ENCODE results near the gene MT2A. TPM values are rescaled to one million over a fixed set of nuclear protein-coding genes. Genes with fewer than 3 reads are reported as not detected.
A peak's percentile ranks its signal among the peaks of the same experiment; 100 is the strongest.

The MT2A gene
- total RNA-seq, 1 donor from 2014 or later = 419 TPM

DNA sequence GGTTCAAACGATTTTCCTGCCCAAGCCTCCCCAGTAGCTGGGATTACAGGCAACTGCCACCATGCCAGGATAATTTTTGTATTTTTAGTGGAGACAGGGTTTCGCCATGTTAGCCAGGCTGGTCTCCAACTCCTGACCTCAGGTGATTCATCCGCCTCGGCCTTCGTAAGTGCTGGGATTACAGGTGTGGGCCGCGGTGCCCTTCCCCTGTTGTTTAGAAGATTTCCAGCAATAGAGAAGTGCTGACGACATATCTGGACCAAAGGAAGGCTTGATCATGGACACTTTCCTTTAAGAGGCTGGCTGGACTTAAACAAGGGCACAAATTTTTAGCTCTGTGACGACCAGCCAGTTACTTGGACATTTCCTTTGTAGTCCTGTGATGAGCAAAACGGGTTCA, 22.8 kb downstream of the MT2A start:
- H3K9me3 Mint-ChIP-seq (ENCODE audit: unreplicated experiment) = no peaks in the 10 kb centered on the region
- peaks cover 25% of the 10 kb centered on the region for H3K27me3 Mint-ChIP-seq (ENCODE audit: unreplicated experiment)
- H3K4me1 Mint-ChIP-seq (ENCODE audit: unreplicated experiment) = peaks cover 41% of the 10 kb centered on the region
- H3K27ac Mint-ChIP-seq (ENCODE audit: unreplicated experiment) = no peak overlapping the region
- no peak overlapping the region for H3K4me3 Mint-ChIP-seq (ENCODE audit: unreplicated experiment)
- no peak for DNase-seq (ENCODE audit: extremely low spot score, unreplicated experiment)
- H3K36me3 Mint-ChIP-seq (ENCODE audit: unreplicated experiment) = no peaks in the 10 kb centered on the region
- TF ChIP-seq CTCF (IDR thresholded peaks at IDR 0.05) = no peak

DNA sequence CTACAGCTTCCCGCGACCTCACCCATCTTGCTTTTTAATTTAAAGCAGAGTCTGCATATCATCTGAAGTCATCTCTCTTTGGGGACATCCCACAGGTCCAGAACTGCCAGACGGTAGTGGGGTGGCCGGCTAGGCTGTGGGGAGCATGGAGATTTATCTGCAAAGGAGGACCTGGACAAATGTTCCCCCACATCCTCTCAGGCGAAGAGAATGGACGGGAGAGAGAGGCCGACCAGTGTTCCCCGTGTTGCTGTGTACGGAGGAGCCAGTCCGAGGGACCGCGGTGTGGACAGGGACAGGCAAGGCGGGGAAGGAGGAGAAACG, 23.4 kb downstream of the MT2A start:
- no peaks in the 10 kb centered on the region for H3K9me3 Mint-ChIP-seq (ENCODE audit: unreplicated experiment)
- H3K4me3 Mint-ChIP-seq (ENCODE audit: unreplicated experiment) = peak overlapping the region; percentile 79
- no peaks in the 10 kb centered on the region for H3K36me3 Mint-ChIP-seq (ENCODE audit: unreplicated experiment)
- peaks cover 35% of the 10 kb centered on the region for H3K4me1 Mint-ChIP-seq (ENCODE audit: unreplicated experiment)
- no peak for TF ChIP-seq CTCF (IDR thresholded peaks at IDR 0.05)
- H3K27ac Mint-ChIP-seq (ENCODE audit: unreplicated experiment) = peak overlapping the region; percentile 15
- DNase-seq (ENCODE audit: extremely low spot score, unreplicated experiment) = no peak
- peaks cover 31% of the 10 kb centered on the region for H3K27me3 Mint-ChIP-seq (ENCODE audit: unreplicated experiment)

GRCh38 chr16:56632156-56632847, 23.9 kb downstream of the MT2A start, which contains the start of gene MT1M:
Gene MT1M (plus strand): TSS chr16:56632659. CDS start chr16:56632732, 73 bp downstream.
- no peak for DNase-seq (ENCODE audit: extremely low spot score, unreplicated experiment)
- Mint-ChIP-seq H3K36me3 (ENCODE audit: unreplicated experiment) (no peaks in the 10 kb centered on the region), H3K27me3 (ENCODE audit: unreplicated experiment) (peaks cover 36% of the 10 kb centered on the region), H3K27ac (ENCODE audit: unreplicated experiment) (peak within 1 kb of the TSS; percentile 15), H3K4me1 (ENCODE audit: unreplicated experiment) (peaks cover 30% of the 10 kb centered on the region), H3K9me3 (ENCODE audit: unreplicated experiment) (no peaks in the 10 kb centered on the region), H3K4me3 (ENCODE audit: unreplicated experiment) (peak within 1 kb of the TSS; percentile 79)
- no peak for TF ChIP-seq CTCF (IDR thresholded peaks at IDR 0.05)

DNA sequence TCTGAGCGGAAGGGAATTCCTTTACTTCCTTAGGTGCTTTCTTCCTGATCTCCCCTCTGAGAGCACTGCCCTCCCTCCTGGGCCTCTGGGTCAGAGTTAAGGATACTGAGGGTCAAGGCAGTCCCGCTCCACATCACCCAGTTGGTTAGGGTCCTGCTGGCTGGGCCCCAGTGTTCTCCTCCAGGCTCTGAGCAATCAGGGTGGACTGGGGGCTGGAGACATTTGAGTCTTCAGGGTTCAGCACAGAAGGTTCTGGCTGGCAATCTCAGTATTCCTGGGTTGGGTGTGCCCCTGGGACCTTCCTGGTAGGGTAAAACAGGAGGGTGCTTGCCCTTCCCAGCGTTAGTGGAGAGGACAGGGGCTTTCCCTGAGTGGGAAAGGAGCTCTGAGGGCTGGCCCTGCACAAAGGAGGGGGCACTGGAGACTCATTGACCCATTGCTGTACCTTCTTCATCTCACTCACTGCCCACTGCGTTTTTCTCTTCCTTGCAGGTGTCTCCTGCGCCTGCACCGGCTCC, 24.5 kb downstream of the MT2A start:
- H3K9me3 Mint-ChIP-seq (ENCODE audit: unreplicated experiment) = no peaks in the 10 kb centered on the region
- H3K27me3 Mint-ChIP-seq (ENCODE audit: unreplicated experiment) = peaks cover 42% of the 10 kb centered on the region
- DNase-seq (ENCODE audit: extremely low spot score, unreplicated experiment) = no peak
- no peak overlapping the region for H3K27ac Mint-ChIP-seq (ENCODE audit: unreplicated experiment)
- H3K36me3 Mint-ChIP-seq (ENCODE audit: unreplicated experiment) = peaks cover 3% of the 10 kb centered on the region
- H3K4me3 Mint-ChIP-seq (ENCODE audit: unreplicated experiment) = peak overlapping the region; percentile 79
- H3K4me1 Mint-ChIP-seq (ENCODE audit: unreplicated experiment) = peaks cover 31% of the 10 kb centered on the region
- no peak for TF ChIP-seq CTCF (IDR thresholded peaks at IDR 0.05)

- Mint-ChIP-seq H3K27me3 (ENCODE audit: unreplicated experiment) (peaks cover 44% of the 10 kb centered on the region), H3K4me3 (ENCODE audit: unreplicated experiment) (no peak overlapping the region), H3K36me3 (ENCODE audit: unreplicated experiment) (peaks cover 3% of the 10 kb centered on the region), H3K4me1 (ENCODE audit: unreplicated experiment) (peaks cover 34% of the 10 kb centered on the region), H3K9me3 (ENCODE audit: unreplicated experiment) (no peaks in the 10 kb centered on the region), H3K27ac (ENCODE audit: unreplicated experiment) (no peak overlapping the region)
- no peak for DNase-seq (ENCODE audit: extremely low spot score, unreplicated experiment)
- no peak for TF ChIP-seq CTCF (IDR thresholded peaks at IDR 0.05)
Measured at GRCh38 chr16:56633535-56633934, 25.2 kb downstream of the MT2A start.
